ENCODE results near the gene ABCC10.
"Not testable (repeated sequence)": the region's sequence is repeated elsewhere in the genome, so short reads cannot be mapped to it uniquely, and the experiment has no call there.

Gene ABCC10, protein sequence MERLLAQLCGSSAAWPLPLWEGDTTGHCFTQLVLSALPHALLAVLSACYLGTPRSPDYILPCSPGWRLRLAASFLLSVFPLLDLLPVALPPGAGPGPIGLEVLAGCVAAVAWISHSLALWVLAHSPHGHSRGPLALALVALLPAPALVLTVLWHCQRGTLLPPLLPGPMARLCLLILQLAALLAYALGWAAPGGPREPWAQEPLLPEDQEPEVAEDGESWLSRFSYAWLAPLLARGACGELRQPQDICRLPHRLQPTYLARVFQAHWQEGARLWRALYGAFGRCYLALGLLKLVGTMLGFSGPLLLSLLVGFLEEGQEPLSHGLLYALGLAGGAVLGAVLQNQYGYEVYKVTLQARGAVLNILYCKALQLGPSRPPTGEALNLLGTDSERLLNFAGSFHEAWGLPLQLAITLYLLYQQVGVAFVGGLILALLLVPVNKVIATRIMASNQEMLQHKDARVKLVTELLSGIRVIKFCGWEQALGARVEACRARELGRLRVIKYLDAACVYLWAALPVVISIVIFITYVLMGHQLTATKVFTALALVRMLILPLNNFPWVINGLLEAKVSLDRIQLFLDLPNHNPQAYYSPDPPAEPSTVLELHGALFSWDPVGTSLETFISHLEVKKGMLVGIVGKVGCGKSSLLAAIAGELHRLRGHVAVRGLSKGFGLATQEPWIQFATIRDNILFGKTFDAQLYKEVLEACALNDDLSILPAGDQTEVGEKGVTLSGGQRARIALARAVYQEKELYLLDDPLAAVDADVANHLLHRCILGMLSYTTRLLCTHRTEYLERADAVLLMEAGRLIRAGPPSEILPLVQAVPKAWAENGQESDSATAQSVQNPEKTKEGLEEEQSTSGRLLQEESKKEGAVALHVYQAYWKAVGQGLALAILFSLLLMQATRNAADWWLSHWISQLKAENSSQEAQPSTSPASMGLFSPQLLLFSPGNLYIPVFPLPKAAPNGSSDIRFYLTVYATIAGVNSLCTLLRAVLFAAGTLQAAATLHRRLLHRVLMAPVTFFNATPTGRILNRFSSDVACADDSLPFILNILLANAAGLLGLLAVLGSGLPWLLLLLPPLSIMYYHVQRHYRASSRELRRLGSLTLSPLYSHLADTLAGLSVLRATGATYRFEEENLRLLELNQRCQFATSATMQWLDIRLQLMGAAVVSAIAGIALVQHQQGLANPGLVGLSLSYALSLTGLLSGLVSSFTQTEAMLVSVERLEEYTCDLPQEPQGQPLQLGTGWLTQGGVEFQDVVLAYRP (N-terminal part only)

DNA sequence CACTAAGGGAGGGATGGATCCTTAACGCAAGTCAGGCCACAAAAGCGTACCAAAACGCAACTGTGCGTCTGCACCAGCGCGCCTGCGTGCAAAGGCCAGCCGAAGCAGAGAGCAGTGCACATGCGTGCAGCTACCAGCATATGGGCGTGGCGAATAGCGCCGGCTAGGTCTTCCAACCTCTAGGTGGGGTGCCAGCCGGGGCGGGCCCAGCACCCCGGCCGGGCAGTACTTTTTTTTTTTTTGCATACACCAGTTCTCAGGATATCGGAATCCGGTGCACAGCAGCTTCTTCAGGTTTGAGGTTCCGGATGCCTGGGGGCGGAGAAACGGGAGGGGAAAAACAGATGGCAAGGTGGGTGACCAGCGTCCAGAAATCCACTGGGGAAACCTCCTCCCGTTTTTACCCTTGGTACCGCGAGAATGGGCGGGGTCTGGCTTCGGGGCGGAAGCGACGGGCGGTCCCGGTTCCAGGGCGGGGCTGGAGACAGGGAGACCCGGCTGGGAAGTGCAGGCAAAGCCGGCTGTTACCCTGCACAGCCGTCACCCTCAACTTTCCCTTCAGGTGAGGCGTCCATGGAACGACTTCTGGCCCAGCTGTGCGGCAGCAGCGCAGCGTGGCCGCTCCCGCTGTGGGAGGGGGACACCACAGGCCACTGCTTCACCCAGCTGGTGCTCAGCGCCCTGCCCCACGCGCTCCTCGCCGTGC is at the start of gene ABCC10:
ABCC10 (plus strand) TSS at position 136 of the 706 bp plus-strand sequence; CDS start at position 574, 438 bp downstream.
- H3K4me3 ChIP-seq = peak within 1 kb of the TSS; percentile 88

DNA sequence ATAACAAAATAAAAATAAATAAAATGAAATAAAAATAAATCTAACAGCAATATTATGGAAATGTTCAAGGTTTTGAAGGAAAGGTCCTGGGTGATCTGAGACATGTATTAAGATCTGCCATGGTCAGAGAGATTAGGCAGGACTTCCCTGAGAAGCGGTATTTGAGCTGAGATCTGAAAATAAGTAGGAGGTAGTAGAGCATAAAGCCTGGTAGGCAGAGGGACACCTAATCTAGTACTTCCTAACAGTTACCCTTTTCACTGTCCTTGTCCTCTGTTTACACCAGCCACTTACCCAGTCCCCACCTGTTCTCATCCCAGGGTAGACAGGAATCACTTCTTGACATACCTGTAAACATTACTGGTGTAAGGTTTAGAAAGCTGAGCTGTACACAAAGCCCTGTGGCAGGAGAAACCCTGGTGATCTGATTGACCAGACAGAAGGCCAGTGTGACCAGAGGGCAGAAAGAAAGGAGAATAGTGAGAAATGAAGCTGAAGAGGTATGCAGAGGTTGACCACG is 49.6 kb upstream of the ABCC10 start:
- H3K9ac ChIP-seq (ENCODE audit: insufficient read length) = no peak overlapping the region
- no peak overlapping the region for H3K27ac ChIP-seq
- TF ChIP-seq FOXP2 (optimal IDR thresholded peaks at IDR 0.05; ENCODE audit: control extremely low read depth, extremely low read length, insufficient read depth) (no peak), EZH2 (IDR thresholded peaks at IDR 0.05) (no peak), POLR2AphosphoS5 (IDR thresholded peaks at IDR 0.05; ENCODE audit: borderline replicate concordance, low read depth, low read length) (no peak)
- H3K4me3 ChIP-seq = no peak overlapping the region
- DNase-seq (ENCODE audit: low read depth, low spot score) = no peak
- no peaks in the 10 kb centered on the region for H3K36me3 ChIP-seq (ENCODE audit: insufficient read depth, low read length)
- H3K9me3 ChIP-seq (ENCODE audit: low read depth, low read length) = no peaks in the 10 kb centered on the region

More for the DNA sequence above, at the start of gene ABCC10:
- DNase-seq (ENCODE audit: low read depth, low spot score) = peak; percentile 76
- Histone ChIP-seq H3K36me3 (ENCODE audit: insufficient read depth, low read length) (no peaks in the 10 kb centered on the region; the same call in 1 of the 2 replicates), H3K27ac (peak within 1 kb of the TSS; percentile 75), H3K9ac (ENCODE audit: insufficient read length) (peak within 1 kb of the TSS; percentile 79), H3K9me3 (ENCODE audit: low read depth, low read length) (no peaks in the 10 kb centered on the region)
- TF ChIP-seq POLR2AphosphoS5 (IDR thresholded peaks at IDR 0.05; ENCODE audit: borderline replicate concordance, low read depth, low read length) (peak; percentile 92), EZH2 (IDR thresholded peaks at IDR 0.05) (no peak), FOXP2 (optimal IDR thresholded peaks at IDR 0.05; ENCODE audit: control extremely low read depth, extremely low read length, insufficient read depth) (no peak)

DNA sequence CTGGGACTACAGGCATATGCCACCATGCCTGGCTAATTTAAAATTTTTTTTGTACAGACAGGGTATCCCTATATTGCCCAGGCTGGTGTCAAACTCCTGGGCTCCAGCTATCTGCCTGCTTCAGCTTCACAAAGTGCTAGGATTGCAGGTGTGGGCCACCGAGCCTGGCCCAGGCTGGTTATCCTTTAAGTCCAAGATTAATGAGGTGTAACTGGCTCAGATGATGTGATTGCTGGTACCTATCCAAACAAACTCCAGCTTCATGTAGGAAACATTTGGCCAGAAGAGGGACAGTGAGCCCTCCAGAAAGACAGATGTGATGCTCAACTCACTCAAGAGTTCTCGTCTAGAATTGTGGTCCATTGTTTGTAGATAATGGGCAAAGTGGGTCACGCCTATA is 48.7 kb upstream of the ABCC10 start:
- TF ChIP-seq EZH2 (IDR thresholded peaks at IDR 0.05) (no peak), POLR2AphosphoS5 (IDR thresholded peaks at IDR 0.05; ENCODE audit: borderline replicate concordance, low read depth, low read length) (no peak), FOXP2 (optimal IDR thresholded peaks at IDR 0.05; ENCODE audit: control extremely low read depth, extremely low read length, insufficient read depth) (no peak)
- no peaks in the 10 kb centered on the region for H3K9me3 ChIP-seq (ENCODE audit: low read depth, low read length)
- H3K4me3 ChIP-seq = no peak overlapping the region
- no peak overlapping the region for H3K27ac ChIP-seq
- no peaks in the 10 kb centered on the region for H3K36me3 ChIP-seq (ENCODE audit: insufficient read depth, low read length)
- no peak for DNase-seq (ENCODE audit: low read depth, low spot score)
- H3K9ac ChIP-seq (ENCODE audit: insufficient read length) = no peak overlapping the region

DNA sequence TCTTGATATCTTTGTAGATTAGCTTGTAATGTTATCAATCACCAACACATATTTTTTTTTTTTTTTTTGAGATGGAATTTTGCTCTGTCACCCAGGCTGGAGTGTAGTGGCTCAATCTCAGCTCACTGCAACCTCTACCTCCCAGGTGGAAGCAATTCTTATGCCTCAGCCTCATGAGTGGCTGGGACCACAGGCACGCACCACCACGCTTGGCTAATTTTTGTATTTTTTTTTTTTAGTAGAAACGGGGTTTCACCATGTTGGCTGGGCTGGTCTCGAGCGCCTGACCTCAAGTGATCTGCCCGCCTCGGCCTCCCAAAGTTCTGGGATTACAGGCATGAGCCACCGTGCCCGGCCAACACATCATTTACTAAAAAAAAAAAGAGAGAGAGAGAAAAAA is 46.5 kb upstream of the ABCC10 start:
- not testable (repeated sequence) for H3K4me3 ChIP-seq; H3K9ac ChIP-seq (ENCODE audit: insufficient read length); H3K9me3 ChIP-seq (ENCODE audit: low read depth, low read length); H3K27ac ChIP-seq; H3K36me3 ChIP-seq (ENCODE audit: insufficient read depth, low read length); DNase-seq (ENCODE audit: low read depth, low spot score)

DNA sequence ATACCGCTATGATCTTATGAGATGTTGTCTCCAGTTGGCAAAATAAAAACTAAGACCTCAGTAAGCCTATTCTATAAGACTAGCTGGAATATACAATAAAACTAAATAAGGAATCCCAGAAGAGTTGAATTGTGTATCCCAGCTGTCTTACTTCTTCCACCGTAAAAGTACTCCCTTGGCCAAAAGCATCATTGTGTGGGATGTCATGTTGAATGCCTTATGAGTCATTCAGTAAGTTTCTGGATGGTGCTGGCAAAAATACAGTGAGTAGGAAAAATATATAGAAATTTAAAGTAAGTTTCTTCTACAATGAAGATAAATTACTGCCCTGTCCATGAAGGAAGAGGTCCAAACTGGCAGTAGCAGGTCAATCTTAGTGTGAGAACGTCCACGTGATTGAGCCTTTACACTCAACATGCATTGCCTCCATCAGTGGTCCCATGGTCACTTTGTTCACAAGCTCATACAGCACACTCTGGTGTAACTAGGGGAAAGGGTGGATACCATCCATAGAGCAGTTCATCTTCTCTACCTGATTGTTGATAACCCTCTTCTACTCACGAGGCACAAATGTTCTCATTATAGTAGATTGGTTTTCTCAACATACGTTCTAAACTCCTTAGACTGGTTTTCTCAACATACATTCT is 44.2 kb upstream of the ABCC10 start:
- no peak overlapping the region for H3K9ac ChIP-seq (ENCODE audit: insufficient read length)
- no peak for DNase-seq (ENCODE audit: low read depth, low spot score)

DNA sequence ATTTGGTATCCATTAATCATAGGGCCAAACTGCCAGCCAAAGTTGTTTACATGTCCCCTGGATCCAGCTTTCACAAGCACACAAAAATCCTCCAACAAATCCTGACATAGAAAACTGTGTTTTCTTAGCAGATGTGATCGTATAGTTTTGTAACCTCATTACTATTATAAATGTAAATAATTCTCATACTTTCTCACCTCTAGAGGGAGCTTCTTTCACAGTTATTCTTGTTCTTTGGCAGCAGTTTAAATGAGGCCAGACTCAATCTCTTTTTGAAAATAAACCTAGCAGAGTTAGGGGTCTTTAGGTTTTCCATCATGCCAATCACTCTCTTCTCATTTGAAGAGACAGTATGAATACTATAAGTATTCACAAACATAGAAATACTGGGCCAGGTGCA is 40.8 kb upstream of the ABCC10 start:
- Histone ChIP-seq H3K9ac (ENCODE audit: insufficient read length) (no peak overlapping the region), H3K4me3 (no peak overlapping the region), H3K36me3 (ENCODE audit: insufficient read depth, low read length) (no peaks in the 10 kb centered on the region), H3K27ac (no peak overlapping the region), H3K9me3 (ENCODE audit: low read depth, low read length) (no peaks in the 10 kb centered on the region)
- TF ChIP-seq POLR2AphosphoS5 (IDR thresholded peaks at IDR 0.05; ENCODE audit: borderline replicate concordance, low read depth, low read length) (no peak), EZH2 (IDR thresholded peaks at IDR 0.05) (no peak), FOXP2 (optimal IDR thresholded peaks at IDR 0.05; ENCODE audit: control extremely low read depth, extremely low read length, insufficient read depth) (no peak)
- DNase-seq (ENCODE audit: low read depth, low spot score) = no peak

More for the DNA sequence above, 44.2 kb upstream of the ABCC10 start:
- Histone ChIP-seq H3K36me3 (ENCODE audit: insufficient read depth, low read length) (no peaks in the 10 kb centered on the region), H3K27ac (no peak overlapping the region), H3K4me3 (no peak overlapping the region), H3K9me3 (ENCODE audit: low read depth, low read length) (no peaks in the 10 kb centered on the region)
- TF ChIP-seq EZH2 (IDR thresholded peaks at IDR 0.05) (no peak), FOXP2 (optimal IDR thresholded peaks at IDR 0.05; ENCODE audit: control extremely low read depth, extremely low read length, insufficient read depth) (no peak), POLR2AphosphoS5 (IDR thresholded peaks at IDR 0.05; ENCODE audit: borderline replicate concordance, low read depth, low read length) (no peak)

DNA sequence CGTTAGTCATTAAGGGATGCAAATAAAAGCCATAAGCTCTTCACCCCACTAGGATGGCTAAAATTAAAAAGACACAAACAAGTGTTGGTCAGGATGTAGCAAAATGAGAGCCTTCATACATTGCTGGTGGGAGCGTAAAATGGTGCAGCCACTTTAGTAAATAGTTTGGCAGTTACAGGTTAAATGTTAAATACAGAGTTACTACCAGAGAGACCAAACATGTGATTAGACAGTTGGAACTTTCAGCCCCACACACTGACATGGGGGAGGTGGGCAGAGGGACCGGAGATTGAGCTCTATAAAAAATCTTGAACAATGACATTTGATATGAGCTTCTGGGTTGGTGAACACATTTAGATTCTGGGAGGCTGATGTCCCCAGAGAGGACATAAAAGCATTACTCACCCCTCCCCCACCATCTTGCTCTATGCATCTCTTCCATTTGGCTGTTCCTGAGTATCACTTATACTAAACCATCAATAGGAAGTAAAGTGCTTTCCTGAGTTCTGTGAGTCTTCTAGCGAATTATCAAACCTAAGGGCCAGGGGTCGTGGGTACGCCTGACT is 37.5 kb upstream of the ABCC10 start:
- Histone ChIP-seq H3K36me3 (ENCODE audit: insufficient read depth, low read length) (no peaks in the 10 kb centered on the region), H3K9ac (ENCODE audit: insufficient read length) (no peak overlapping the region), H3K27ac (no peak overlapping the region), H3K9me3 (ENCODE audit: low read depth, low read length) (no peaks in the 10 kb centered on the region), H3K4me3 (no peak overlapping the region)
- DNase-seq (ENCODE audit: low read depth, low spot score) = no peak
- TF ChIP-seq POLR2AphosphoS5 (IDR thresholded peaks at IDR 0.05; ENCODE audit: borderline replicate concordance, low read depth, low read length) (no peak), FOXP2 (optimal IDR thresholded peaks at IDR 0.05; ENCODE audit: control extremely low read depth, extremely low read length, insufficient read depth) (no peak), EZH2 (IDR thresholded peaks at IDR 0.05) (no peak)

DNA sequence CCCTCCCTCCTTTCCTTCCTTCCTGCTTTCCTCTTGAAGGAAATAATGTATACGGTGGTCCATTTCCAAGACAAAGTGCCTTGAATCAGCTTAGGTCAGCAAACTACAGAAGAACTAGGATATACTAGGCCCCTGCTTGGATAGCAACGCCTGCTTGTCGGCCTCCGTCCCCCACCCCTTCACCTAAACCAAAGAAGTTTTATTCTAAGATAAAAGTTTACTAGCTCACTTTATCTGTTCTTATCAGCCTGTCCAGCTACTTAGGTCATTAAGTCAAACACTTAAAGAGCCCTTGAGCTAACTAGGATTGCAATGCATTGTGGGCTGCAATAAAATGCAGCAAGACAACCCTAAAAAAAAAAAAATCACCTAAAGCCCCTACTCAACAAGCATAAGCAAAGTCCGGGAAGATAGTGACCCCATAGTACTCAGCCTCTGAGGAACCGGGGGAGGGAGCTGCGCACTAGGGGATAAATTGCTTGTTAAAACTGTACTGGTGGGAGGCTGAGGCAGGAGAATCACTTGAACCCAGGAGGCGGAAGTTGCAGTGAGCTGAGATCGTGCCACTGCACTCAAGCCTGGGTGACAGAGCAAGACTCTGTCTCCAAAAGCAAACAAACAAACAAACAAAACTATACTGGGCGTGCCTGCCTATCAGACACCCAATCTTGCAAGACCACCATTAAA is 36.4 kb upstream of the ABCC10 start:
- not testable (repeated sequence) for H3K27ac ChIP-seq; H3K9ac ChIP-seq (ENCODE audit: insufficient read length); H3K9me3 ChIP-seq (ENCODE audit: low read depth, low read length); H3K4me3 ChIP-seq; H3K36me3 ChIP-seq (ENCODE audit: insufficient read depth, low read length); DNase-seq (ENCODE audit: low read depth, low spot score)

All from SK-N-MC (cell line).